HepG2 (cell line): ENCODE data around the gene SOX13. TPM values are rescaled to one million over a fixed set of nuclear protein-coding genes. Genes with fewer than 3 reads are reported as not detected.

Experiments
- CENPT ChIP-seq: sonication (generic); formaldehyde crosslinking; IDR thresholded peaks from 2 replicates; pipeline ENCODE4 v1.8.0; 2022; ENCODE audit warnings: low read depth, mild to moderate bottlenecking, moderate library complexity, missing genetic modification reagents
- CREB3 ChIP-seq: sonication (generic); formaldehyde crosslinking; IDR thresholded peaks from 2 replicates; pipeline ENCODE4 v1.5.0; 2020; ENCODE audit warnings: missing genetic modification reagents
- CREM ChIP-seq, 2 experiments: sonication (generic) in 1 of 2; formaldehyde crosslinking in 1 of 2; IDR thresholded peaks; 2 replicates each; pipeline versions ENCODE4 v1.4.0 to v1.6.1; 2016 to 2020; ENCODE audit warnings: antibody characterized with exemption in 1 of 2, mild to moderate bottlenecking in 1 of 2, missing genetic modification reagents in 1 of 2
- HDAC2 ChIP-seq: sonication (generic); formaldehyde crosslinking; IDR thresholded peaks from 2 replicates; pipeline ENCODE4 v1.4.0; 2020; ENCODE audit warnings: missing genetic modification reagents
- KDM1A ChIP-seq: IDR thresholded peaks from 2 replicates; pipeline ENCODE4 v1.6.1; 2016; ENCODE audit warnings: missing compliant biosample characterization
- SPEN ChIP-seq: sonication (generic); formaldehyde crosslinking; IDR thresholded peaks from 2 replicates; pipeline ENCODE4 v1.5.1; 2020; ENCODE audit warnings: low read depth, mild to moderate bottlenecking, missing genetic modification reagents
- TARDBP ChIP-seq: sonication (generic); formaldehyde crosslinking; IDR thresholded peaks from 2 replicates; pipeline ENCODE4 v1.8.0; 2022; ENCODE audit warnings: mild to moderate bottlenecking, missing genetic modification reagents
- U2AF2 ChIP-seq: fragments of 200-400 bp; formaldehyde crosslinking; IDR thresholded peaks from 2 replicates; pipeline ENCODE4 v1.6.1; 2017; ENCODE audit warnings: low read depth, mild to moderate bottlenecking, low read length
- ZBTB10 ChIP-seq: sonication (generic); formaldehyde crosslinking; IDR thresholded peaks from 2 replicates; pipeline ENCODE4 v1.4.0; 2020; ENCODE audit warnings: missing genetic modification reagents, borderline replicate concordance
- ZBTB40 ChIP-seq, 2 experiments: fragments of 450-650 bp in 1 of 2; sonication (generic) in 1 of 2; formaldehyde crosslinking in 1 of 2; IDR thresholded peaks; 2 replicates each; pipeline versions ENCODE4 v1.6.1 to v1.8.0; 2016 to 2022; ENCODE audit warnings: antibody characterized with exemption in 1 of 2, mild to moderate bottlenecking in 1 of 2, missing genetic modification reagents in 1 of 2
- ZNF24 ChIP-seq: fragments of 450-650 bp; IDR thresholded peaks from 2 replicates; pipeline ENCODE4 v1.6.1; 2017; ENCODE audit warnings: antibody characterized with exemption, mild to moderate bottlenecking
- ZNF572 ChIP-seq: sonication (generic); formaldehyde crosslinking; IDR thresholded peaks from 2 replicates; pipeline ENCODE4 v1.5.1; 2020; ENCODE audit warnings: mild to moderate bottlenecking, missing genetic modification reagents
- polyA plus RNA-seq, 8 experiments: library from polyadenylated mRNA; depleted of rRNA in 3 of 8; stranded (reverse) in 7 of 8; unstranded in 1 of 8; fragments of >200 nt; fragmentation: Illumina TruSeq in 4 of 8; extraction: Trizol in 4 of 8; gene quantifications; 2 replicates each; pipeline versions ENCODE4 v1.2.1 to v1.2.3, GENCODE V29; 2011 to 2016; ENCODE audit warnings: low read depth in 4 of 8, missing spikeins in 1 of 8, mixed read lengths in 1 of 8; ENCODE audit not compliant: insufficient read depth in 1 of 8
- total RNA-seq, 5 experiments: library from RNA; depleted of rRNA; stranded (reverse); fragments of >200 nt; fragmentation: Illumina TruSeq; extraction: Trizol; gene quantifications; 2 replicates each; pipeline ENCODE4 v1.2.3, GENCODE V29; 2016; ENCODE audit warnings: low read depth in 1 of 5
- TF ChIP-seq, protein P1 (sequence below): sonication (generic); formaldehyde crosslinking; conservative IDR thresholded peaks from 2 replicates; pipeline ENCODE4 v1.8.1; 2023; ENCODE audit warnings: missing genetic modification reagents

SOX13 gene
- total and polyA plus RNA-seq, 2 of the 13 experiments (the other 11 are each of a cell fraction or from before 2014, with no cell fraction given) = 13.3 to 15.8 TPM

DNA sequence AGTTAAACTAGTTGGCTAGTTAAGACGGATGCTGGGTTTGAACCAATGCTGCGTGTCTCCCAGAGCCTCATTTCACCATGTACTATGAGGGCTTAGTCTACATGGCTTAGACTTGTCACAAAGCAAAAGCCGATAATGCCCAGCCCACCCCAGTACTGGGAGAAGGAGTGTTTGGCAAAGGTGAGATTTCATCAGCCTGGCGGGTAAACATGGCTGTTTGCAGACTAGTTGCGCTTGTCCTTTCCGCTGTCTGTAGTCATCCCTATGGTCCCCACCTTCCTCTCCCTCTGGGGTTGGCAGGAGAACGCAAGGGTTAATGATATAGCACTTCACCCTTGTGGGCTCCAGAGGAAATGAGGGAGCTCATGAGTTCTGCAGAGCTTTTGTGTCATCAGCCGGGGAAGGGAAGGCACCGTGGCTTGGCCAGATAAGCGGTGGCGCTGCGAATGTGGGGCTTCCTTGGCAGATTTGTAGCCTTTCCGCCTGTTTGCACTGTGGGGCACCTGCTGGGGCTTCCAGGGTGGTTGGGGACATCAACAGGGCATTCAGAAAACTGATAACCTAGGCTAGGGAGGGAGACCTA is 29.2 kb downstream of the SOX13 start (continued):
- TF ChIP-seq SPEN = no peak
- TF ChIP-seq U2AF2 = no peak
- TF ChIP-seq ZNF24 = no peak
- TF ChIP-seq, protein P1, sequence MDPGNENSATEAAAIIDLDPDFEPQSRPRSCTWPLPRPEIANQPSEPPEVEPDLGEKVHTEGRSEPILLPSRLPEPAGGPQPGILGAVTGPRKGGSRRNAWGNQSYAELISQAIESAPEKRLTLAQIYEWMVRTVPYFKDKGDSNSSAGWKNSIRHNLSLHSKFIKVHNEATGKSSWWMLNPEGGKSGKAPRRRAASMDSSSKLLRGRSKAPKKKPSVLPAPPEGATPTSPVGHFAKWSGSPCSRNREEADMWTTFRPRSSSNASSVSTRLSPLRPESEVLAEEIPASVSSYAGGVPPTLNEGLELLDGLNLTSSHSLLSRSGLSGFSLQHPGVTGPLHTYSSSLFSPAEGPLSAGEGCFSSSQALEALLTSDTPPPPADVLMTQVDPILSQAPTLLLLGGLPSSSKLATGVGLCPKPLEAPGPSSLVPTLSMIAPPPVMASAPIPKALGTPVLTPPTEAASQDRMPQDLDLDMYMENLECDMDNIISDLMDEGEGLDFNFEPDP = no peak
- no peak for TF ChIP-seq CREB3
- no peak for TF ChIP-seq KDM1A
- TF ChIP-seq ZBTB40 (IDR thresholded peaks at IDR 0.05) = no peak
- TF ChIP-seq ZBTB40 (CRISPR knock-in tag; IDR thresholded peaks at IDR 0.05) = peak; percentile 37; the same call in 1 of the 2 replicates
- no peak for TF ChIP-seq ZNF572 (CRISPR knock-in tag)
- TF ChIP-seq HDAC2 (CRISPR knock-in tag) = peak; percentile 83
- TF ChIP-seq TARDBP (CRISPR knock-in tag) = peak; percentile 70
- no peak; the same call in 1 of the 2 replicates for TF ChIP-seq CREM (IDR thresholded peaks at IDR 0.05)
- TF ChIP-seq CREM (CRISPR knock-in tag; IDR thresholded peaks at IDR 0.05) = no peak
- peak; percentile 26; the same call in 1 of the 2 replicates for TF ChIP-seq ZBTB10 (CRISPR knock-in tag)
- no peak for TF ChIP-seq CENPT (CRISPR knock-in tag)
